B cell (primary cell): ENCODE data around the gene BRINP3. TPM values are rescaled to one million over a fixed set of nuclear protein-coding genes. Genes with fewer than 3 reads are reported as not detected.

Experiments
- ATAC-seq: fragments of 200-7000 bp; cut with Tn5 transposase; one replicate; pipeline ENCODE4 v1.10.0; 2021; ENCODE audit warnings: low read depth, mild to moderate bottlenecking, moderate number of reproducible peaks, moderate library complexity
- CTCF ChIA-PET: fragments of 350-600 bp; sonication (Branson Sonifier 250); formaldehyde crosslinking; loops from one replicate; lab custom pipeline; 2021; ENCODE audit warnings: antibody characterized with exemption, inconsistent platforms; lab: Charles Lee
- POLR2A ChIA-PET: fragments of 350-600 bp; sonication (Branson Sonifier 250); formaldehyde crosslinking; loops from one replicate; lab custom pipeline; 2021; ENCODE audit warnings: antibody characterized with exemption; lab: Charles Lee
- DNase-seq: peaks from one replicate; pipeline ENCODE4 v3.0.0; 2013
- H2AFZ ChIP-seq: 2 replicates; pipeline ENCODE4 v1.6.1; 2012; ENCODE audit warnings: mild to moderate bottlenecking, low read depth, low read length; ENCODE audit not compliant: insufficient read depth, poor library complexity, severe bottlenecking
- H3K27ac ChIP-seq, 2 donors: 1 replicate in 1 of 2; 2 replicates in 1 of 2; pipeline ENCODE4 v1.5.1; 2012 to 2013; ENCODE audit warnings: low read length in 2 of 2, mild to moderate bottlenecking in 2 of 2, moderate library complexity in 1 of 2
- H3K27me3 ChIP-seq, 4 experiments: fragments of 200-600 bp in 1 of 4; sonication (generic) in 1 of 4; replicated peaks in 1 of 4; 1 replicate in 2 of 4; 2 replicates in 2 of 4; pipeline versions ENCODE4 v1.6.1 to v1.7.0; 2013 to 2016; ENCODE audit warnings: low read length in 3 of 4, mild to moderate bottlenecking in 2 of 4, mixed read lengths in 1 of 4, moderate library complexity in 1 of 4; ENCODE audit not compliant: insufficient read depth in 4 of 4, control insufficient read depth in 3 of 4; ENCODE audit errors: control extremely low read depth in 1 of 4
- H3K36me3 ChIP-seq, 2 experiments: replicated peaks in 1 of 2; 1 replicate in 1 of 2; 2 replicates in 1 of 2; pipeline versions ENCODE4 v1.6.1 to v1.7.1; 2013; ENCODE audit warnings: low read length in 1 of 2; ENCODE audit not compliant: insufficient read depth in 2 of 2, control insufficient read depth in 1 of 2; ENCODE audit errors: control extremely low read depth in 1 of 2, extremely low read depth in 1 of 2
- H3K4me1 ChIP-seq, 2 donors: fragments of 200-600 bp in 1 of 2; sonication (generic) in 1 of 2; 1 replicate in 1 of 2; 2 replicates in 1 of 2; pipeline versions ENCODE4 v1.5.1 to v1.6.1; 2013 to 2017; ENCODE audit warnings: low read length in 2 of 2; ENCODE audit not compliant: control insufficient read depth in 2 of 2, insufficient read depth in 2 of 2
- H3K4me2 ChIP-seq: replicated peaks from 2 replicates; pipeline ENCODE3; 2012; ENCODE audit warnings: mild to moderate bottlenecking, low read depth, low read length; ENCODE audit not compliant: poor library complexity, severe bottlenecking
- H3K4me3 ChIP-seq, 5 experiments: fragments of 200-600 bp in 1 of 5; sonication (generic) in 1 of 5; 1 replicate in 3 of 5; 2 replicates in 2 of 5; pipeline versions ENCODE4 v1.5.1 to v1.7.0; 2011 to 2016; ENCODE audit warnings: low read length in 4 of 5, mild to moderate bottlenecking in 4 of 5, low read depth in 2 of 5, control low read depth in 1 of 5, moderate library complexity in 1 of 5; ENCODE audit not compliant: insufficient read depth in 1 of 5; ENCODE audit errors: control extremely low read depth in 1 of 5, extremely low read depth in 1 of 5
- H3K79me2 ChIP-seq: fragments of 200-600 bp; sonication (generic); one replicate; pipeline ENCODE4 v1.6.0; 2016; ENCODE audit warnings: low read length; ENCODE audit not compliant: control insufficient read depth, insufficient read depth
- H3K9ac ChIP-seq: fragments of 200-600 bp; sonication (generic); 2 replicates; pipeline ENCODE4 v1.6.1; 2017; ENCODE audit warnings: mild to moderate bottlenecking, low read length, moderate library complexity
- H3K9me3 ChIP-seq, 3 donors: one replicate each; pipeline versions ENCODE4 v1.6.1 to v1.7.1; 2013; ENCODE audit warnings: low read length in 2 of 3; ENCODE audit not compliant: control insufficient read depth in 2 of 3, insufficient read depth in 1 of 3; ENCODE audit errors: control extremely low read depth in 1 of 3
- H4K20me1 ChIP-seq: 2 replicates; pipeline ENCODE4 v1.6.0; 2012; ENCODE audit warnings: mild to moderate bottlenecking, low read length; ENCODE audit not compliant: insufficient read depth, control insufficient read depth, poor library complexity, severe bottlenecking
- H3K27ac Mint-ChIP-seq: one replicate; pipeline ENCODE4 v1.8.0; 2021; ENCODE audit warnings: mixed read lengths
- H3K27me3 Mint-ChIP-seq: one replicate; pipeline ENCODE4 v1.8.0; 2021; ENCODE audit warnings: mixed read lengths
- H3K4me1 Mint-ChIP-seq: one replicate; pipeline ENCODE4 v1.8.0; 2021; ENCODE audit warnings: mixed read lengths
- H3K4me3 Mint-ChIP-seq: one replicate; pipeline ENCODE4 v1.8.0; 2021; ENCODE audit warnings: mixed read lengths
- H3K9me3 Mint-ChIP-seq: one replicate; pipeline ENCODE4 v1.8.0; 2022; ENCODE audit warnings: mixed read lengths; ENCODE audit not compliant: insufficient read depth
- CTCF ChIP-seq: fragments of 200-600 bp; IDR thresholded peaks from one replicate; pipeline ENCODE4 v1.8.0; 2022; ENCODE audit warnings: antibody characterized with exemption, mild to moderate bottlenecking
- EZH2 ChIP-seq: IDR thresholded peaks from 2 replicates; pipeline ENCODE4 v1.6.1; 2012; ENCODE audit warnings: borderline replicate concordance, low read depth, mild to moderate bottlenecking, moderate library complexity, low read length; ENCODE audit not compliant: insufficient read depth, poor library complexity, severe bottlenecking
- WGBS: methylation state at CpG from one replicate; pipeline ENCODE4 v1.1.5; 2013; ENCODE audit warnings: missing lambda C conversion rate; ENCODE audit not compliant: insufficient coverage; 5-methylcytosine and 5-hydroxymethylcytosine counted together
- intact Hi-C: fragments of 100-400 bp; cut with micrococcal nuclease; formaldehyde crosslinking; loops from one replicate; pipeline ENCODE4 v1.10.0; 2022
- polyA plus RNA-seq: library from polyadenylated mRNA; depleted of rRNA; stranded (reverse); fragments of >200 nt; gene quantifications from 2 replicates; pipeline ENCODE4 v1.2.3, GENCODE V29; 2012
- total RNA-seq, 2 donors: library from RNA; stranded (reverse); fragments of 120-200 nt in 1 of 2; gene quantifications; 1 replicate in 1 of 2; 2 replicates in 1 of 2; pipeline versions ENCODE4 v1.2.3 to v1.2.4, GENCODE V29; 2013 to 2022

Gene BRINP3
- total and polyA plus RNA-seq, 2 donors (not counting 1 experiment from before 2014, with no cell fraction given): not detected

- Mint-ChIP-seq H3K4me3 (no peak overlapping the region), H3K9me3 (no peaks in the 10 kb centered on the region), H3K27me3 (no peaks in the 10 kb centered on the region), H3K27ac (no peak overlapping the region), H3K4me1 (no peaks in the 10 kb centered on the region)
- no peak for ATAC-seq
- no peak for DNase-seq
- ChIA-PET POLR2A (no interaction called here), CTCF (no interaction called here)
- H3K4me2 ChIP-seq: no peak overlapping the region
- no peaks in the 10 kb centered on the region for H3K27me3 ChIP-seq
- TF ChIP-seq EZH2 (no peak), CTCF (no peak)
- no peak overlapping the region for H3K27ac ChIP-seq
- H3K4me3 ChIP-seq: no peak overlapping the region
- no peak overlapping the region for H3K9ac ChIP-seq
- H2AFZ ChIP-seq: no peak overlapping the region
- H3K4me1 ChIP-seq: no peaks in the 10 kb centered on the region
- H3K79me2 ChIP-seq: no peaks in the 10 kb centered on the region
- intact Hi-C loops: no loop called here
- no peaks in the 10 kb centered on the region for H3K36me3 ChIP-seq
- H4K20me1 ChIP-seq: no peaks in the 10 kb centered on the region
- 64% methylated on average over 1 of the region's 1 CpG for WGBS
- H3K9me3 ChIP-seq: no peaks in the 10 kb centered on the region
These were observed 372.7 kb downstream of the BRINP3 start for GRCh38 chr1:190104961-190105360.

GRCh38 chr1:190102757-190103326, 374.8 kb downstream of the BRINP3 start:
- POLR2A ChIA-PET: no interaction called here
- H3K9me3 Mint-ChIP-seq: no peaks in the 10 kb centered on the region
- no peaks in the 10 kb centered on the region for H4K20me1 ChIP-seq

More at GRCh38 chr1:190102757-190103326, 374.8 kb downstream of the BRINP3 start:
- CTCF ChIA-PET: no interaction called here
- H3K79me2 ChIP-seq: no peaks in the 10 kb centered on the region
- Mint-ChIP-seq H3K4me3 (no peak overlapping the region), H3K27ac (no peak overlapping the region), H3K4me1 (no peaks in the 10 kb centered on the region), H3K27me3 (no peaks in the 10 kb centered on the region)
- no peak for TF ChIP-seq EZH2
- no peak for TF ChIP-seq CTCF
- no peak overlapping the region for H3K27ac ChIP-seq
- no peak overlapping the region for H3K4me3 ChIP-seq
- H2AFZ ChIP-seq: no peak overlapping the region
- H3K9me3 ChIP-seq: no peaks in the 10 kb centered on the region
- WGBS: no CpG with 5 or more reads among the region's 5 CpGs
- no peaks in the 10 kb centered on the region for H3K4me1 ChIP-seq
- H3K9ac ChIP-seq: no peak overlapping the region
- no peak overlapping the region for H3K4me2 ChIP-seq
- intact Hi-C loops: no loop called here
- DNase-seq: no peak
- no peaks in the 10 kb centered on the region for H3K36me3 ChIP-seq
- no peaks in the 10 kb centered on the region for H3K27me3 ChIP-seq
- ATAC-seq: no peak
